NT2/D1 (cell line): ENCODE results near the gene USP44.

ENCODE experiments used
- SUZ12 ChIP-seq: IDR thresholded peaks from 2 replicates; pipeline ENCODE4 v1.6.1; 2011; ENCODE audit not compliant: insufficient read length, insufficient read depth; ENCODE audit errors: extremely low read depth
- YY1 ChIP-seq: IDR thresholded peaks from 2 replicates; pipeline ENCODE4 v1.6.1; 2011; ENCODE audit not compliant: insufficient read length, insufficient read depth
- ZNF274 ChIP-seq: IDR thresholded peaks from 2 replicates; pipeline ENCODE4 v1.6.1; 2011; ENCODE audit warnings: mild to moderate bottlenecking, low read depth, low read length

DNA sequence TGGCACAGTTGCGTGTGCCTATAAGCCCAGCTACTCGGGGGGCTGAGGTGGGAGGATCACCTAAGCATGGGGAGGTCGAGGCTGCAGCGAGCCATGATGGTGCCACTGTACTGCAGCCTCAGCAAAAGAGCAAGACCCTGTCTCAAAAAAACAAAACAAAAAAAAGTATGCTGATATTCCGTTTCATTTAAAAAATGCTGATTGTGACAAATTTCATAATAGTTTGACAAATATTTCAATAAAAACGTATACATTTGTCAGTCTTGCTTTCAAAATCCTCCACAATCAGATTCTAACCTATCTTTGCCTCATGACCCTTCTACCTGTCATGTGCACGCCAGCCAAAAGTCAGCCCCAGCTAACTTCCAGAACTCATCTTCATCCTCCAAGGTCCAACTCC, 9.8 kb downstream of the USP44 start:
- no peak for TF ChIP-seq YY1
- TF ChIP-seq SUZ12 = no peak
- TF ChIP-seq ZNF274 = no peak
